ENCODE results near the gene SIX3. TPM values are rescaled to one million over a fixed set of nuclear protein-coding genes. Genes with fewer than 3 reads are reported as not detected.
A peak's percentile ranks its signal among the peaks of the same experiment; 100 is the strongest.

The SIX3 gene
- polyA plus RNA-seq, 3 donors: not detected

- peak; percentile 58 for DNase-seq
These were observed 14.3 kb downstream of the SIX3 start for GRCh38 chr2:44955593-44956392.

GRCh38 chr2:44956843-44957242 lies 15.3 kb downstream of the SIX3 start:
- no peak for DNase-seq

GRCh38 chr2:44957656-44958327 lies 16.3 kb downstream of the SIX3 start:
- DNase-seq: no peak

- no peak for DNase-seq
These were observed 18.4 kb downstream of the SIX3 start for GRCh38 chr2:44959855-44960254.

GRCh38 chr2:44960871-44961270 lies 19.4 kb downstream of the SIX3 start:
- DNase-seq: no peak

- no peak for DNase-seq
These were observed 20.7 kb downstream of the SIX3 start for GRCh38 chr2:44962176-44962695.

GRCh38 chr2:44964752-44965236 lies 23.3 kb downstream of the SIX3 start:
- no peak for DNase-seq

GRCh38 chr2:44965684-44966083 lies 24.2 kb downstream of the SIX3 start:
- no peak for DNase-seq

GRCh38 chr2:44967056-44967455 lies 25.6 kb downstream of the SIX3 start:
- no peak for DNase-seq

- DNase-seq: no peak
These were observed 26.4 kb downstream of the SIX3 start for GRCh38 chr2:44967727-44968432.

- no peak for DNase-seq
These were observed 28.4 kb downstream of the SIX3 start for GRCh38 chr2:44969936-44970335.

- no peak for DNase-seq
These were observed 29.4 kb downstream of the SIX3 start for GRCh38 chr2:44970846-44971450.

GRCh38 chr2:44972771-44973535 lies 31.5 kb downstream of the SIX3 start:
- DNase-seq: no peak

- DNase-seq: no peak
These were observed 32.7 kb downstream of the SIX3 start for GRCh38 chr2:44974064-44974715.

- DNase-seq: no peak
These were observed 34.3 kb downstream of the SIX3 start for GRCh38 chr2:44975571-44976450.

GRCh38 chr2:44979581-44979980 lies 38.1 kb downstream of the SIX3 start:
- no peak for DNase-seq

- no peak for DNase-seq
These were observed 39.5 kb downstream of the SIX3 start for GRCh38 chr2:44980751-44981713.

- peak; percentile 78 for DNase-seq
These were observed 40.2 kb downstream of the SIX3 start for GRCh38 chr2:44981714-44982108.

All from renal pelvis (tissue), 4 donors.